22Rv1 (cell line): ENCODE results near the gene GRK3.
"Not testable (repeated sequence)": the region's sequence is repeated elsewhere in the genome, so short reads cannot be mapped to it uniquely, and the experiment has no call there.

Experiments
- CTCF ChIP-seq: fragments of 450-650 bp; IDR thresholded peaks from 2 replicates; pipeline ENCODE4 v1.5.1; 2017; ENCODE audit warnings: mild to moderate bottlenecking
- ZFX ChIP-seq: fragments of 450-650 bp; IDR thresholded peaks from 2 replicates; pipeline ENCODE4 v1.6.1; 2017; ENCODE audit warnings: antibody characterized with exemption, borderline replicate concordance

- TF ChIP-seq CTCF, ZFX: not testable (repeated sequence)
These were observed 17.0 kb downstream of the GRK3 start for GRCh38 chr22:25581452-25581851.
